CD4-positive, alpha-beta T cell treated with Interleukin-1 beta for 1 hour (primary cell): Measurements from ENCODE around the gene TFPI.
"Not testable (repeated sequence)": the region's sequence is repeated elsewhere in the genome, so short reads cannot be mapped to it uniquely, and the experiment has no call there.

ENCODE experiments used
- DNase-seq, 2 donors: peaks; one replicate each; pipeline ENCODE4 v3.0.0-alpha.2; 2020 to 2022

Gene TFPI

GRCh38 chr2:187554011-187554703 is at the start of gene TFPI:
Gene TFPI (minus strand): TSS chr2:187554435. CDS start chr2:187503768, 50,667 bp downstream.
- DNase-seq = no peak

DNA sequence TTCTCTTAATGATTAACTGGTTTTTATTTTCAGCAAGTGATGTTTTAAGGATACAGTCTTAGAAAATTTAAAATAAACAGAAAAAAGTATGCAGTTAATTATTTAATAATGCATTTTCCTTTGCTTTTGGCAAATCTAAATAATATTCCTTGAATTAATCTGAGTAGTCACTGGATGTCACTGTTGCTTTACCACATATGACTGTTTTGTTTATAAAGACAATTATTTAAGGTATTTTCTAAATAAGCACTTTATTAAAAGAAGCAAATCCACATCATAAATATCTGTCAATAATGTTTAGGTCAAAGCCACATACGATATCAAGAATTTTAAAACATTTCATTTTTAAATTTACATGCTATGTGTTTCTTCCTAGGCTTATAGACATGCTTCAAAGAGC is 40.6 kb upstream of the TFPI start:
- no peak for DNase-seq

GRCh38 chr2:187593697-187594096 is 39.5 kb upstream of the TFPI start:
- DNase-seq = no peak

DNA sequence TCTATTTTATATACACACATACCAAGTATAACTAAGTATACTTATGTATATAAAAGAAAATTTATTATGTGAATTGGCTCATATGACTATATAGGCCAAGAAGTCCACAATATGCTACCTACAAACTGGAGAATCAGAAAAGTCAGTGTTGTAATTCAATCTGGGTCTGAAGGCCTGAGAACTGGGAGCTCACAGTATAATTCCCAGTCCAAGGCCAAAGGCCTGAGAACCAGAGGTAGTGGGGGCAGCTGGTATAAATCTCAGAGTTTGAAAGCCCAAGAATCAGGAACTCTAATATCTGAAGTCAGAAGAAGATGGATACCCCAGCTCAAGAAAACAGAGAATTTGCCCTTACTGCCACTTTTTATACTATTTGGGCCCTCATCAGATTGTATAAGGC is 38.9 kb upstream of the TFPI start:
- DNase-seq = no peak

GRCh38 chr2:187590175-187590574 is 35.9 kb upstream of the TFPI start:
- no peak for DNase-seq

DNA sequence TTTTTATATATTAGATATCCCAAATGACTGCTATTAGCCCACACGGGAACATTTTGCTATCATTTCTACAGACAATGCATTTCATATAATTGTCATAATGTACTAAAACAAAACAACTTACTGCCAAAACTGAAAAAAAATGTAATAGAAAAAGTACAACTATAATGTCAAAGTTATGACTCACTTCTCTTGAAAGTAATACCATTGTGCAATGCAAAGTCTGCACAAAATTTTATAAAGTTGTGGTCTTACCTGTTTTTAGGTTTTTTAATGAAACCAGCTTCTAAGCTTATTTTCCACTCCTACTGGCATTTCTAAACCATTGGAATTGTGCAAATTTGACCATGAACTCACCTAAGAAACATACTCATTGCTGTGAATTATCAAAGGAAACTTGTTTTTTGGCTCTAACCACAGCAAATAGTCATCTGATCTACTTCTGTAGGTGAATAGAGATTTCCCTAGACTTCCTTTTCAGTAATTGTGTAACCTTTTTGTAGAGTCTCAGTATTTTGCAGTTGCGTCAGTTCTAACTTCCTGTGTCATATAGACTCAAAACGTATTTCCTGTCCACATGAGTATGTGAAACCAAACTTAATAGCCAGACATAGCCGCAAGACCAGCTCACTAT is 31.9 kb upstream of the TFPI start:
- no peak for DNase-seq

DNA sequence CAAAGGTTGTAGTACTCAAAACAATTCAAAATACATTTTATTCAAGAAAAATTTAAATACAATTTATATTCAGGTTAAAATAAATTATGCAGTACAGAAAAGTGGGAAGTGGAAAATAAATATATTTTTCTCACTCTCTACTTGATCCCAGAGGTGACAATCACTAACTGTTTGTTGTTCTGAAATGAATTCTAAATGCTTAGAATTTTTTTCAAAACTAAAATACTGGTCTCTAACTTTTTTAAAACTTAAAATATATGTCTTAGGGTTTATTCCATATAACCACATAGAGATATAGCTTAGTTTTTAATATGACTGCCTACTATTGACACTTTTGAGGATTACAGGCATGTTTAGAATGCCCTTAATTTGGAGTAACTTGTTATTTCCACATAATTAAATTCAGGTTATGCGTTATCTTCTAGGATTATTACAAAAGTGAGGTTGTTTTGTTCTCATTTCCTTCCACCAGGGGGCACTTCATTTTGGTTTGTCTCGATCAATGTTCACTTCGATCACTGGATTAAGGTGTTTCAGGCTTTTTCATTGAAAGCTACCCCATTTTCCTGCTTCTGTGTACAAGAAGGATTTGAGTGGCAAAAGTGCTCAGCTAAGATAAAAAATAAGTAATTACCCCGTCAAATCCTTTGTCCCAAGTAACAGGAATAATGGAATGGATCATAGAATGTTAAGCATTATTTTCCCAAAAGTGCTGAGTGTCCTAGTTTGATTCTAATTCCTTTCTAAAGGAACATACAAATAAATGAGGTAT is 27.1 kb upstream of the TFPI start:
- DNase-seq = peak in 1 of 2 donors; percentile 23

DNA sequence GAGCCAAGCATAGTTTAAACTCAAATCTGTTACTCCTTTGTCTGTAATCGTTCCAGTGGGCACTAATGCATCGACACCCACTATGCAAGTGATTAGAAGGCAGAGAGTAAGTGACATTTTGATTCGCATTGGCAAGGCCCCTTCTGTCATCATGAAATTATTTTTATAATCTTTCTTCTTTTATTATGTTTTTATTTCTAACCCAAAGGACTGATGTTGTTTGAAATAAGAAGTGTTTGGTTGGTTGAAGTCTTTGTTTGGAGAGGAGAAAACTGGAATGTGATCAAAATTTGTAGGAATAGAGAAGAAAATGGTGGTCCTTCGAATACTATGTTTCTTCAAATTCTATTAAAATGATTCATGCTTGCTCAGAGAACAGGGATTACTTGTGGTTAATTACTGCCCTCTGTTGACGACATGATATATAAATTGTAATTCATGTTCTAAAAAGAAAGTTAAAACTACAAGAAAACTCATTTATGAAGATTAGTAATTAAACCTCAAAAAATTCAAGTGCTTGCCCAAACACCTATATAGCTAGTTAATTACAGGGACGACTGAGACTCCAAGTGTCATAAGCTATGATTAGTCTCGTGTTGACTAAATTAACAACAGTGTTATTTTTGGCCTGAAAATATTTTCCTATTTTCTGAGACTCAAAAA is 26.4 kb upstream of the TFPI start:
- no peak for DNase-seq

GRCh38 chr2:187577310-187577709 is 23.1 kb upstream of the TFPI start:
- no peak for DNase-seq

- no peak for DNase-seq
These were observed 22.7 kb upstream of the TFPI start for GRCh38 chr2:187576906-187577305.

- DNase-seq = no peak
These were observed 21.5 kb upstream of the TFPI start for GRCh38 chr2:187575751-187576067.

GRCh38 chr2:187574969-187575750 is 20.9 kb upstream of the TFPI start:
- no peak for DNase-seq

DNA sequence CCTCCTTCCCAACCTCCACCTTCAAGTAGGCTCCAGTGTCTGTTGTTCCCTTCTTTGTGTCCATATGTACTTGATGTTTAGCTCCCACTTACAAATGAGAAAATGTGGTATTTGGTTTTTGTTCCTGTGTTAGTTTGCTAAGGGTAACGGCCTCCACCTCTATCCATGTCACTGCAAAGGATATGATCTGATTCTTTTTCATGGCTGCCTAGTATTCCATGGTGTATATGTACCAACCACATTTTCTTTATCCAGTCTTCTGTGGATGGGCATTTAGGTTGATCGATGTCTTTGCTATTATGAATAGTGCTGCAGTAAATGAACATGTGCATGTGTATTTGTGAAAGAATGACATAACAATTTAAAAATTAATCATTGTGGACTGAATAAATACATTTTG is 19.5 kb upstream of the TFPI start:
- no peak for DNase-seq

DNA sequence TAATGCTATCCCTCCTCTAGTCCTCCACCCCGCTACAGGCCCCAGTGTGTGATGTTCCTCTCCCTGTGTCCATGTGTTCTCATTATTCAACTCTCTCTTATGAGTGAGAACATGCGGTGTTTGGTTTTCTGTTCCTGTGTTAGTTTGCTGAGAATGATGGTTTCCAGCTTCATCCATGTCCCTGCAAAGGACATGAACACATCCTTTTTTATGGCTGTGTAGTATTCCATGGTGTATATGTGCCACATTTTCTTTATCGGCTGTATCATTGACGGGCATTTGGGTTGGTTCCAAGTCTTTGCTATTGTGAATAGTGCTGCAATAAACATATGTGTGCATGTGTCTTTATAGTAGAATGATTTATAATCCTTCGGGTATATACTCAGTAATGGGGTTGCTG is 17.8 kb upstream of the TFPI start:
- not testable (repeated sequence) for DNase-seq

DNA sequence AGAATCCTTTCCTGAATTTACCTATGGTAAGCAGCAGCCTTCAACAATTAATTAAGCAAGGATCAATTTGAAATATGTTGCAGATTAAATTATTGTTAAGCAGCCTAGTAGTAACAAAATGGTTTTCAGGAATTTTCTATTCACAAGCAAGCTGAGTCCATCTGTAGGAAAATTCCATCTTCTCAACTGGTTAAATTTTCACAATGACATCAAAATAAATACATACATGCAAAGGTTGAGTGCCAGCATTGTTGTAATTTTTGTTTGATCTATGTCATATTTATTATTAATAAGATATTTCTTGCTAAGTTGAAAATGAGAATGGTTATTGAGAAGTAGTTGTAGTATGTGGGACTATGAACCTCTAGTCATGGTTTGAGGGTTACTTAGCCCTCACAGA is 15.3 kb upstream of the TFPI start:
- DNase-seq = no peak

DNA sequence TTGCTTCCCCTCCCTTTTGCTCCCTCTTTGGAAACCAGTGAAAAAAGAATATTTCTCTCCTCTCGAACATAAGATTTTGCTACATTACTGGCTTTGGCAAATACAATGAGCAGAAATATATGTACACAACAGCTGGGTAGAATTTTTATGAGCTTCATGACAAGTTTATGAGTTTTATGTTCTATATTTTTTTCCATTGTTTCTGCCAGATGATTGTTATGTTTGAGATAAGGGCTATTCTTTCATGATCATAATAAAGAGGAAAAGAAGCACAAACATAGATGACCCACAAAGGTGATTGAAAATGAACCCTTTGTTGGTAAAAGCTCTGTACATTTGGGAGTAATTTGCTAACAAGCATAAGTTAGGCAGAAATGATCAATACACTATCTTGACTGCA is 14.8 kb upstream of the TFPI start:
- no peak for DNase-seq

- DNase-seq = no peak
These were observed 12.9 kb upstream of the TFPI start for GRCh38 chr2:187567126-187567525.

DNA sequence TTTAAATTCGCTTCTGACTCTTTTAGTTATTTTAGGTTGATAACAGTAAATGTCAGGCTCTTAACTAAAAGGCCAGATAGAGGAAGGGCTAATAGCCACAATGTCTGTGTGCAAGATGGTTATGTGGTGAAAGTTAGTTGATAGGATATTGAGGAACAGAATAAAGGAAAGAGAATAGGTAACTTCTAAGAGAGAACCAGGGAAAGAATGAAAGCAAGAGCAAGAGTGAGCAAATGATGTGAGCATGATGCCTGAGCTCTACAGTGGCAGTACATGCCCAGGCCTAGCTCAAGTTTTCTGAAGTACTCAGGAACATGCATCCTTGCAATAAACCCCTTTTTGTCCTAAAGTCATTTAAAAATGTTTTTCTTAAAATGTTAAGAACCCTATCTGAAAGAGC is 12.5 kb upstream of the TFPI start:
- DNase-seq = no peak

GRCh38 chr2:187566266-187566665 is 12.0 kb upstream of the TFPI start:
- no peak for DNase-seq

- not testable (repeated sequence) for DNase-seq
These were observed 11.4 kb upstream of the TFPI start for GRCh38 chr2:187565618-187566017.

DNA sequence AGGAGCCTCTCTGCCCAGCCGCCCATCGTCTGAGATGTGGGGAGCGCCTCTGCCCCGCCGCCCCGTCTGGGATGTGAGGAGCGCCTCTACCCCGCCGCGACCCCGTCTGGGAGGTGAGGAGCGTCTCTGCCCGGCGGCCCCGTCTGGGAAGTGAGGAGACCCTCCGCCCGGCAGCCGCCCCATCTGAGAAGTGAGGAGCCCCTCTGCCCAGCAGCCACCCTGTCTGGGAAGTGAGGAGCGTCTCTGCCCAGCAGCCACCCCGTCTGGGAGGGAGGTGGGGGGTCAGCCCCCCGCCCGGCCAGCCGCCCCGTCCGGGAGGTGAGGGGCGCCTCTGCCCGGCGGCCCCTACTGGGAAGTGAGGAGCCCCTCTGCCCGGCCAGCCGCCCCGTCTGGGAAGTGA is 2.3 kb upstream of the TFPI start:
- not testable (repeated sequence) for DNase-seq

DNA sequence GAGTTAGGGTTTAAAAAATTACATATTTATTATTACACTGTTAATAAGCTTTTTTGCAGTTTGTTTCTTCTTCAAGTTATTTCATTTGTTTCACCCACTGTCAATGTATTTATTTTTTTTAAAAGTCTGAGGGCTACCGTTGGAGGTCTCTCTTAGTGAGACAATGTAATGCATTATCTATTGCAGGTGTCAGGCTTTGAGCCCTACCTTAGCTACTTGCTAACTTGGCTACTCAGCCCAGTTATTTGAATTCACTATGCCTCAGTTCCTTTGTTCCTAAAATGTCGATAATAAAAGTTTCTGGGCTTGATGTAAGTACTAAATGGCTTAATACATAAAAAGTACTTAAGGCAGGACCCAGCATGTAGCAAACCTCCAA is 458 bp upstream of the TFPI start:
- DNase-seq = no peak
